Epithelial cell of esophagus (primary cell): Measurements from ENCODE around the gene HOXC5.

Experiments
- DNase-seq: peaks from one replicate; pipeline ENCODE4 v3.0.0; 2010; ENCODE audit warnings: low read depth
- H3K4me3 ChIP-seq: 2 replicates; pipeline ENCODE4 v1.5.1; 2011; ENCODE audit warnings: mild to moderate bottlenecking, low read length, control low read depth
- TF ChIP-seq, protein P1 (sequence below): IDR thresholded peaks from 2 replicates; pipeline ENCODE4 v1.5.1; 2011; ENCODE audit warnings: low read depth, mild to moderate bottlenecking, low read length, control low read depth, inconsistent platforms; ENCODE audit not compliant: insufficient read depth; ENCODE audit errors: missing control alignments

The HOXC5 gene

GRCh38 chr12:54009171-54010052 is 23.4 kb upstream of the HOXC5 start:
- peak; percentile 39 for DNase-seq
- TF ChIP-seq, protein P1, sequence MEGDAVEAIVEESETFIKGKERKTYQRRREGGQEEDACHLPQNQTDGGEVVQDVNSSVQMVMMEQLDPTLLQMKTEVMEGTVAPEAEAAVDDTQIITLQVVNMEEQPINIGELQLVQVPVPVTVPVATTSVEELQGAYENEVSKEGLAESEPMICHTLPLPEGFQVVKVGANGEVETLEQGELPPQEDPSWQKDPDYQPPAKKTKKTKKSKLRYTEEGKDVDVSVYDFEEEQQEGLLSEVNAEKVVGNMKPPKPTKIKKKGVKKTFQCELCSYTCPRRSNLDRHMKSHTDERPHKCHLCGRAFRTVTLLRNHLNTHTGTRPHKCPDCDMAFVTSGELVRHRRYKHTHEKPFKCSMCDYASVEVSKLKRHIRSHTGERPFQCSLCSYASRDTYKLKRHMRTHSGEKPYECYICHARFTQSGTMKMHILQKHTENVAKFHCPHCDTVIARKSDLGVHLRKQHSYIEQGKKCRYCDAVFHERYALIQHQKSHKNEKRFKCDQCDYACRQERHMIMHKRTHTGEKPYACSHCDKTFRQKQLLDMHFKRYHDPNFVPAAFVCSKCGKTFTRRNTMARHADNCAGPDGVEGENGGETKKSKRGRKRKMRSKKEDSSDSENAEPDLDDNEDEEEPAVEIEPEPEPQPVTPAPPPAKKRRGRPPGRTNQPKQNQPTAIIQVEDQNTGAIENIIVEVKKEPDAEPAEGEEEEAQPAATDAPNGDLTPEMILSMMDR, result no peak
- H3K4me3 ChIP-seq, result no peak overlapping the region

DNA sequence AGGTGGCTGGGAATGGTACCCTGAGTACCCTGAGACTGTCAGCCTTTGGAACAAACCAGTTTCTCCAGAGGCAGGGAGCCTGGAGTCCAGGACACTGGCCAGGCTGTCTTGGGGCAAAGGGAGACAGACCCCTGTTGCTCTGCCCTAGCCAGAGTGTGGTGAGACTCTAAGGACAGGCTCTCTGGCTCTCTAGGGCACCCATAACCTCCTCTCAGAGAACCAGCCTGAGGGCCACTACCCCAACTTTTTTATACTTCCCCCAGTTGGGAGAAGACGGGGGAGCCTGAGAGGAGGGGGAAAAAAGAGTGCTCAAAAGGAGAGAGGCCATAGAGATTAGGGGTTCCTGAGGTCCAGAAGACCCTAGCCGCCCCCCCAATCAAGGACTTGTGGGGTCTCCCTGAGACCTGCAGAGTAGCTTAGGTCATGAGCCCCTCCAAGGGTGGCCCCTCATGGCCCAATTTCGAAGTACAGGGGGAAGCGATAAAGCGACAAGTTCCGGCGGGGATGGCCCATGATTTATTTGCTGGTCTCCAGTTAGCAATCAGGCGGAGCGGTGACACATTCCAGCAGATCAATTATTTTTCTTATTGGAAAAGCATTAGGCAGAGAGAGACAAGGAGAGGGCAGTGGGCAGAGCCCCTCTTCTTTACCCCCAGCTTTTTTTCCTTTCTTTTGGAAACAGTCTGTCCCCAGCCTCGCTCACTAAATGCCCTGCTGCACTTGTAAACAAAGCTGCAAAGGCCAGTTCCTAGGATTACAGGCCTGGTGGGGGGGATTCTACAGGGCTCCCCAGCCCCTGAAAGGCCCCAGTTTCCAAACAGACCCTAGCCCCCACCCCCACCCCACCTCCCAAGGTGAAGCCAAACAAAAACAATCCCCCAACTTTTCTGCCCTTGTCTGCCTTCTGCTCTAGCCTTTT is 22.5 kb upstream of the HOXC5 start:
- no peak for DNase-seq
- TF ChIP-seq, protein P1, result no peak
- no peak overlapping the region for H3K4me3 ChIP-seq

DNA sequence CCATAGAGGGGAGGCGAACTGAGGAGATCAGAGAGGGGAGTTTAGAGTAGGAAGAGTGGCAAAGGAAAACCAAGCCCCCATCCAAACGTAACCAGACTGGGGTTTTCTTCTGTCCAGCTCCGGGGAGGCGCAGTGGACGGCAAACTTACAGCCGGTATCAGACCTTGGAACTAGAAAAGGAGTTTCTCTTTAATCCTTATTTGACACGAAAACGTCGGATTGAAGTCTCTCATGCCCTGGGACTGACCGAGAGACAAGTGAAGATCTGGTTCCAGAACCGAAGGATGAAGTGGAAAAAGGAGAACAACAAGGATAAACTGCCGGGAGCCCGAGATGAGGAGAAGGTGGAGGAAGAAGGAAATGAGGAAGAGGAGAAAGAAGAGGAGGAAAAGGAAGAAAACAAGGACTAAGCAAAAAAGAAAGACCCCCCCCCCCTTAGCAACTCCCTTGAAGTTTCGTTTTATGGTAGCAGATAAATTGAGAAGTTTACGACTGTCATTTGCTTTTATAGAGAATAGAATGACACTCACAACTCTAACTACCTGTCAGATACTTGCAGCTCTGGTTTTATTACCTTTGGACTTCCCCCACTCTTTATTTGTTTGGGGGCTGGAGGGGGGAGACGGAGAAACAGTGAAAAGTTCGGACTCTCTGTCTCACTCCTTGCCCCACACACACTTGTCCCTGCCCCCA is 21.7 kb upstream of the HOXC5 start:
- no peak overlapping the region for H3K4me3 ChIP-seq
- no peak for DNase-seq
- TF ChIP-seq, protein P1, result no peak

- TF ChIP-seq, protein P1, result no peak
- no peak overlapping the region for H3K4me3 ChIP-seq
- DNase-seq, result no peak
Measured at GRCh38 chr12:54011665-54012532, 21.0 kb upstream of the HOXC5 start.

DNA sequence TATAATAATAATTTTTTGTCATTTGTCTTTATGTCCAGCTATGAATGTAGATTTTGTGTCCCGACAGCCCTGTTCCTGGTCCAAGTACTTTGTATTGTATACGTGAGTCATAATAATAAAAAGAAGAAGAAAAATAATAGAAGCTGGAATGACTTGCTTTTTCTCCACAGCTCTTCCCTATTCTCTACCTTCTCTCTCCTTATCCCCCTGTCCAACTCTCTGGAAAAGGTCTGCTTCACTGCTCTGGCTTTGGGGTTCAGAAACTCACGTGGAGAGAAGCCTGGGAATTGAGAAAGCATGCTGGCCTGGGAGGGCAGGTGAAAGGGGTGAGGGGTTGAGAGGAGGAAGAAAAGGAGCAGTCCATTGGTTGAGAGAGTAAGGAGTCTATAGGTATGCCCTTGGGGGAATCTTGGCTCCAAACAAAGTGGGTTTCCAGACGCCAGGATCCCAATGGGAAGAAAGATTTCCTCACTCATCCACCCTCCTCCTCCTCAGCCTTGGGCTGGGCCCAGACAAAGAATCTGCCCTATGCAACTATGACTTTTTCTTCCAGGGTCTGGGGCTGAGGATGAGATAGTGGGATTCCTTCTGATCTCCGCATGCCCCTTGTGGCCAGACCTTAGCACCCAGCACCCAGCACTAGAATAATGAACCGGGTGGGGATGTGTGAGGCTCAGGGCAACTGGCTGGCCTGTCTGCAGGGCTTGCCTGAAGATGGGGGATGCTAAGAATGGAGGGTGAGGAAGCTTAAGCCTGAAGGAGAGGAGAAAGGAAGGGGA is 20.0 kb upstream of the HOXC5 start:
- no peak overlapping the region for H3K4me3 ChIP-seq
- no peak for DNase-seq
- TF ChIP-seq, protein P1, result no peak
